Superior temporal gyrus (tissue), 1 donor: Measurements from ENCODE around the gene SCNN1A.

ENCODE experiments used
- DNase-seq: peaks from one replicate; pipeline ENCODE4 v3.0.0-alpha.2; 2016; ENCODE audit errors: extremely low spot score

Gene SCNN1A

DNA sequence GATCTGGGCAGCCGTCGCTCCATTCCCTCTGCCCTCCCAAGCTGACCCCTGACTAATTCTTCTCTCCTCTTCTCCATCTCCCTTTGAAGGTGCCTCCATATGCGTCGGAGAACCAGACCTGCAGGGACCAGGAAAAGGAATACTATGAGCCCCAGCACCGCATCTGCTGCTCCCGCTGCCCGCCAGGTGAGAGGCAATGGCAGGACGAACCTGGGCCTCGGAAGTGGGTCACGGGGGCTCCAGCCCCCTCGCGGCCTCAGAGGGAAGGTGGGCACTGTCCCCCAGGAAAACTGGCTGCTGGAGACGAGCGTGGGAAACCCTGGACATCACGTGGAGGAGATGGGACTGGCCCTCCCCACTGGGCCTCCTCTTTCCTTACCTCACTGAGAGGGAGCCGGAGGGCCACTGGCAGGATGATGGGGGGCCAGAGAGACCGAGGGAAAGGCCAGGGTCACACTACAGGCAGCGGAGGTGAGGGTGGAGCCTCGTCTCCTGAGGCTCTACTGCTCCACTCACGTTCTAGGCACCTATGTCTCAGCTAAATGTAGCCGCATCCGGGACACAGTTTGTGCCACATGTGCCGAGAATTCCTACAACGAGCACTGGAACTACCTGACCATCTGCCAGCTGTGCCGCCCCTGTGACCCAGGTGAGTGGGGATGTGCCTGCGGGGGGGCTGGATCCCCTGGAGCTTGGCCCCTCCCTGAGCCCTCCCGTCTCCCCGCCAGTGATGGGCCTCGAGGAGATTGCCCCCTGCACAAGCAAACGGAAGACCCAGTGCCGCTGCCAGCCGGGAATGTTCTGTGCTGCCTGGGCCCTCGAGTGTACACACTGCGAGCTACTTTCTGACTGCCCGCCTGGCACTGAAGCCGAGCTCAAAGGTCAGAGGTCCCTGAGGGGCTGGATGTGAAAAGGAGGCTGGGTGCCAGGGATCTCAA is 9.4 kb upstream of the SCNN1A start:
- DNase-seq, result no peak

DNA sequence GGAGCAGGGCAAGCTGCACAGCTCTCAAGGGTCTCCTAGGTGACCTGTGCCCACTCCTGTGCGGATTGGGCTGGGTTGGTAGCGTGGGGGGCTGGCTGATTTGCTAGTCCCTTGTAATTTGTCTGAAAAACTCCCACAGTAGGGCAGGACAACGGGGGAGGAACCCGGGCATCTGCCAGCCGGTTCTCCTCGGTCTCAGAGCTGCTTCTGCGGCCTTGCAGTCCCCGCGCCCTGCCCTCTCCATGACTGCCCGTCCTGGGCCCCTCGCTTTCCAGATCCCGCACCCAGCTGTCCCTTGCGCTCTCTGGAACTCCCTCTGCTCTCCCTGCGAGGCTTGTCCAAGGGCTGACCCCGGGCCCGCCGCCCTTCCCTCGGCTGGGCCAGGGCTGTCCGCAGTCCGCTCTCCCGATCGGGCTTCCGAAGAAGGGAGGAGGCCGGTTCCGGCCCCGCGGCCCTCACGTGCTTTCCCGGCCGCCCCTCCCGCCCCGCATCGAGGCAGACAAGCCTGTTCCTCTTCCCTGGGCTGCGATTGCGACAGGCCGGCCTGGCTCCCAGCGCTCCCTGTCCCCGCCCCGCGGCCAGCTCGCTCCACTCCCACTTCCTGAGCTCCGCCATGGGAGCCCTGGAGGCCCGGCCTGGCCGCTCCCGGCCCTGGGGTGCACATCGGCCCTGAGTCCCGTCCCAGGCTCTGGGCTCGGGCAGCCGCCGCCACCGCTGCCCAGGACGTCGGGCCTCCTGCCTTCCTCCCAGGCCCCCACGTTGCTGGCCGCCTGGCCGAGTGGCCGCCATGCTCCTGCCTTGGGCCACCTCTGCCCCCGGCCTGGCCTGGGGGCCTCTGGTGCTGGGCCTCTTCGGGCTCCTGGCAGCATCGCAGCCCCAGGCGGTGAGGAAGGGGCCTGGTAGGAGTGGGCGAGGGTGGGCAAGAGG is 8.5 kb upstream of the SCNN1A start, which contains the start of gene LTBR:
LTBR (plus strand) TSS at position 591 of the 927 bp plus-strand sequence; CDS start at position 788, 197 bp downstream.
- DNase-seq, result no peak

DNA sequence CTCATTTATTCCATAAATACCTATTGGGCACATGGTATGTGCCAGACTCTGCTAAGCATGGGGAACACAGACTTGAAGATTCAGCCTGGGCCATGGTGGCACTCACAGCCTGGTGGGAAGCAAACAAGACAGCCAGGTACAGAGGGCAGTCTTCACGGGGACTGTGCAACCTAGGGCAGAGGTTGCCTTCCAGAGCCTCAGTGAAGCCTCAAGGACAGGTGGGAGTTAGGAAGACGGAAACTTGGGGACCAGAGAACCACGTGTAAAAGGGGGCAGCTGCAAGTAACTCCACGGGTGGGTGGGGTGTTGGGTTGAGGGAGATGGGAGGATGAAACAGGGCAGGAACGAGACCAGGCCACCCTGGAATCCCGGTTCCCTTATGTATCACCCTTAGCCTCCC is 7.6 kb upstream of the SCNN1A start:
- DNase-seq, result no peak

DNA sequence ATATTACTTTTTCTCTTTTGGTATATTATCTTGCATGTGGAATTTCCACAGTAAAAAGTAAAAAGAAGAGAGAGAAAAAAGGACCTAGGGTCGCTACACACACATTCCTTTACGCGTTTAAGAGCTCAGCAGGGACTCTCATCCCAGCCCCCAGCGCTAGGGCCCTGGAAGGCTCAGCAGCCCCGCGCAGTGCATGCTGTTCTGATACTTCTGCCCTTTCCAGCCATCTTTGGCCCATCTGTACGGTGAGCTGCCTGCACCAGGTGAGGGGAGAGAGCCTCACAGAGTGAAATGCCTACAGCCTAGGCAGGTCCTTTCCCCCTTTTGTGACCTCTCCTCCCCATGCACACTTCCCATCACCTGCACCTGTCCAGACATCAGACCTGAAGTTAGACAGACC is 7.0 kb upstream of the SCNN1A start:
- no peak for DNase-seq

DNA sequence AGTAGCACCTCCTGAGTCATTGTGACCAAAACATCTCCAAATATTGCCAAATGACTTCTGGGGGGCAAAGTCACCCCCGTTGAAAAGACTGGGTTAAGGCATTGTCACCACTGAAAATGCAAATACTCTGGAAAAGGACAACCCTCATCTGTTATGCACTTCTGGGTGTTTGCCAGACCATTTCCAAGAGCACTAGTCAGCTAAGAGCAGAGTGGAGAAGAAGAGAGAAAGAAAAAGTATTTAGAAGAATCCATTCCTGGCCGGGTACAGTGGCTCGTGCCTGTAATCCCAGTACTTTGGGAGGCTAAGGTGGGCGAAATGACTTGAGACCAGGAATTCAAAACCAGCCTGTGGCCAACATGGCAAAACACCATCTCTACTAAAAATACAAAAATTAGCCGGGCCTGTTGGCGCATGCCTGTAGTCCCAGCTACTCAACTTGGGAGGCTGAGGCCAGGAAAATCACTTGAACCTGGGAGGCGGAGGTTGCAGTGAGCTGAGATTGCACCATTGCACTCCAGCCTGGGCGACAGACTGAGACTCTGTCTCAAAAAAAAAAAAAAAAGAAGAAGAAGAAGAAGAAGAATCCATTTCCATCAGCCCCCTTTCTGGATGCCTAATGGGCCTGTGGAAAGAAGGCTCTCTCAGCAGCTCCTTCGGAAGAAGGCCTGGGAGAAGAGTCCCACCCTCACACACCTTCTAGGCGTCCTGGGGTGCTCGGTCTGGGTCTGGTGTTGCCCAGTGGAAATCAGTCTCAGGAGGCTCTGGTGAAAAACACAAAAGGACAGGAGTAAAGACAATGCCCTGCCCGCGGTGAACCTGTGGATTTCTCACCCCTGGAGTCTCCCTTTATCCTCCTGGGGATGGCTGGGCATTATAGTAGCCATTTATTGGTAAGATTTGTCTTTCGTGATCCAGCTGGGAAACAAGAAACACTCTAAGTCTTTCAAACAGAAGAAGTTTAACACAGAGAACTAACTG is 5.1 kb upstream of the SCNN1A start:
- no peak for DNase-seq

DNA sequence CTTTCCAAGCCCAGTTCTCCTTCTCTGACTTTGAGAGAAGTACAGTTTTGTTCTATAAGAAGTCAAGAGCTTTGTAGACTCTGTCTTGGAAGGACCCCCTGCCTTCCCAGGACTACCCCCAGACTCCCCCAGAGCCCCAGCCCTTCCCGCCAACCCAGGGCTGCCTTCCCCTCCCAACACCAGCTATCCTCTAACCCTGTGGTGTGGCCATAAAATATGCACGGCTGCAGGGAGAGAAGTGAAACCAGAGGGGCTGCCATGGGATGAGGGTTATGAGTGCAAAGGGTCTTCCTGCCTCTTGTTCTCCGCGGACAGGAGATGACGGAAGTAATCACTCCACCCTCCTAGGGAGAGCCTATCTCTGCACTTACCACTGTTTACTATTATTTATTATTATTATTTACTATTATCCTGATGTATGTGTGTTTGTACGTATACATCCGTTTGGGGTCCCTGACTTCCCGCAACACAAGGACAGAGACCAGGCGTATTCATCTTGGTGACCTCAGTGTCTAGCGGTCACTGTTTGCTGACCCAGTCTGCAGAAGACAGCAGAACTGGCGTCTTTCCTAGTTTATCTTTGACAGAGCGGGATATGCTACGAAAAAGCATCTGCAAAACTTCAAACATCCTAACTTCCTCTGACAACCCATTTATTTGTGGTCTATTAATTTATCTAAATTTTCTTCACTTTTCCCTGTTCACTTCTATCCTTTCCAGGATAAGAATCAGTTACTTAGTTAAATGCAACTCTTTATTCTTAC is 3.5 kb upstream of the SCNN1A start:
- DNase-seq, result no peak

DNA sequence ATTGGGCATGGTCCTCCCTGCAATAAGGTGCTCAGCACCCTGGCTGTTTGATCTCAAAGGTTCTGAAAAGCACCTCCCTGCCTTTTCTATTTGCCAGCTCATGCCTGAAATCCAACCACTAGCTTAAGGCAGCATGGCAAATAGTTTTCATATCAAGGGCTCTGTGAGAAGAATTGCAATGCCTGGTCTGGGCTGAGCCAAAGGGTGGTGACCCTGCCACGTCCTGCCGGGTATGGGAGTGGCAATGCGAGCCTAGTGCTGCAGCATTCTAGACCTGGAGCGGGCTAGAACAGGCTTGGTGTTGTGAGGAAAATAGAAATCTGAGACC is 2.3 kb upstream of the SCNN1A start:
- no peak for DNase-seq

DNA sequence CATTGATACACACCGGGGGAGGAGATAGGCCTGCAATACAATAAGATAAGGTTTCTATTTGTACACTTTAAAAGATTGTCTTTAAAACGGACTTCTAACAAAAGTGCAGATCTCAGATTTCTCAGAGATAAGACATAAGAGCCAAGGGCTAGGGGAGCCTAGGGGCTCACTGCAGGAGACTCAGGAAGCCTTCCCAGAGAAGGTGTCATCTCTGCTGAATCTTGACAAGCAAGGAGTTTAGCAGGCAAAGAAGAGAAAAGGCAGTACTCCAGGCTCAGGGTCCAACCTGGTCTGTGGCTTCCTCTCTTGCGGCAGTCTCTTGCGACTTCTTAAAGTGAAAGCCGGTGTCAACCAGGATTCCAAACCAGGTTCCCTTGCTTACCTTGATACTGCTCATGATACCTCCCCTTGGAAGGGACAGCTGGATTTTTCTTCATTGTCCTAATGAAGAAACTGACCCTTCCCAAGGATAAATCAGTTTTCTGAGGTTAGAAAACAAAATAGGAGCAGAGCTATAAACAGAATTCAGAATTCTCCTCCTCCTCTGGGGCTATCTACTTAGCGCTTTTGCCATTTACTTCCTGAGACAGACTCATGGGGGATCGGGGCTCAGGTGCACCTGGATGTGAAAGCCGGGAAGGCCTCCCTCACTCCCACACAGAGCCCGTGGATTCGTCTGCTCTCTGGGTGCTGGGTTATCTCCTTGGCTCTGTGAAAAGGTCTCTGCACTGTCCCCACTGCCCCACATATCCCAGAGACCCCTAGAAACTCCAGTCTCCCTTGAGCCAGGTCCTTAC is 1.7 kb upstream of the SCNN1A start:
- no peak for DNase-seq

DNA sequence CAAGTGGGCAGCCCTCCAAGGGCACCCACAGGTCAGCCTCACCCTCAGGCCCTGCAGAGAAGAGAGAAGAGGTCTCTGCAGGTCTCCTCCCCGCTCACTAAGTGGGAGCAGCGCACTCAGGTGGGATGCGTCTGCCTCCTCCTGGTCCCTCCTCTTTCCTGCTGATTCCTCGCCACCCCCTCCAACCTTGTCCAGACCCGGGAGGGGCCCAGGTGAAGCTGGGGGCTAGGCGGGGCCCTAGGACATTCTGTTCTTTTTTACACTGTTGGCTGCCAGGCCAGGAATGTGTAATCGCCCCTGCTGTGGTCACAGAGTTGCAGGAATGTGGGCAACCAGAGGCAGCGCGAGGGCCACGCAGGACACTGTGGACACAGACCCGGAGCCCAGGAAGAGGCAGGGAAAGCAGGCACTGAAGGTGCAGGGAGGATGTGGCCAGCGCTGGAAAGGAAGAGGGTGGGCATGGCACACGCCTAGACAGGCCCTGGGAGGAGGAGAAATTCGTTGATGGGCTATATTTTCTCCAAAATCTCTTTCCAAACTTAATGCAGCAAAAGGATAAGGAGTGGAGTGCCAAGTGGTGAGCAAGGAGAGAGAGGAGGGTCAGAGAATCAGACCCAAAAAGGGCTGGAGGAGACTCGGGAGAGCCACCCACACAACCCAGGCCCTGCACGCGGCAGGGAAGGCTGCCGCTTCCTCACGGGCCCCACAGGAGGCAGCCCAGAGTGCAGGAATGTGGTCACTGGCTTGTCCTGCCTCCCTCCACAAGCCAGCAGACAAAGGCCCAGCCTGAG is 911 bp upstream of the SCNN1A start:
- DNase-seq, result no peak

DNA sequence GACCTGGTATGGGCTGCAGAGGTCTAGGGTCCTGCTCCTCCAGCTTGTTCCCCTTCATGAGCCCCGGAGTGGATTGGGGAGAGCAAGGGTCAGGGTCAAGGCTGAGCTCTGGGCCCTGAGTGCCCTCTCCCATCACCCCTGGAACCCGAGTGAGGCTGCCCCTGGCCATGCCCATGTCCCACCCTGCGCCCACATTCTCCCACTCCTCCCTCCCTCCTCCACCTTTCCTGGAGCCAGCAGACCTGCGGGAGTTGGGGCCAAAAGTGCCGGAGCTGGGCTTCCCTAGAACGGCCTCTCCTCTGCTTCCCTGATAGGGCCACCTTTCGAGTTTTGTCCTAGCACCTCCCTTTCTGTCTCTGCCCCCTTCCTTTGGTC is 590 bp downstream of the SCNN1A start:
- no peak for DNase-seq

DNA sequence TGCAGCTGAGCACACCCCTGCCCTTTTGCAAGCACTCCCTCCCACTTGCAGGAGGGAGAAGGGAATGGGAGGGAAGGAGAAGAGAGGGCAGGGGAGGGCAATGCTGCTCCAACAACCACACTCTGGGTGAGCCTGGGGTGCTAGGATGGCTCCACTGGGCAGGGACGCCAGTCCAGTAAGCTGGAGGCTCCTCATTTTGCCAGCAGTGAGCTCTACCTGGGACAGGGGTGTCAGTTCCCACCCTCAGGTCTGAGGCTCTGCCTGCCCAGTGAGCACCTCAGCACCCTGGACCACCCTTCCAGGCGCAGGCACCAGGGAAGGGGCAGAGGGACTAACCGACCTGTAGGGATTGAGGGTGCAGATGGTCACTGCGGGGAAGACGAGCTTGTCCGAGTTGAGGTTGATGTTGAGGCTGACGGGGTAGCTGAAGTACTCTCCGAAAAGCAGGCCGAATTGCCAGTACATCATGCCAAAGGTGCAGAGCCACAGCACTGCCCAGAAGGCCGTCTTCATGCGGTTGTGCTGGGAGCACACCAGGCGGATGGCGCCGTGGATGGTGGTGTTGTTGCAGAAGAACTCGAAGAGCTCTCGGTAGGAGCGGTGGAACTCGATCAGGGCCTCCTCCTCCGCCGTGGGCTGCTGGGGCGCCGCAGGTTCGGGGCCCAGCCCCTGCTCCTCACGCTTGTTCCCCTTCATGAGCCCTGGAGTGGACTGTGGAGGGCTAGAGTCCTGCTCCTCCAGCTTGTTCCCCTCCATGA is 1.2 kb downstream of the SCNN1A start:
- no peak for DNase-seq

DNA sequence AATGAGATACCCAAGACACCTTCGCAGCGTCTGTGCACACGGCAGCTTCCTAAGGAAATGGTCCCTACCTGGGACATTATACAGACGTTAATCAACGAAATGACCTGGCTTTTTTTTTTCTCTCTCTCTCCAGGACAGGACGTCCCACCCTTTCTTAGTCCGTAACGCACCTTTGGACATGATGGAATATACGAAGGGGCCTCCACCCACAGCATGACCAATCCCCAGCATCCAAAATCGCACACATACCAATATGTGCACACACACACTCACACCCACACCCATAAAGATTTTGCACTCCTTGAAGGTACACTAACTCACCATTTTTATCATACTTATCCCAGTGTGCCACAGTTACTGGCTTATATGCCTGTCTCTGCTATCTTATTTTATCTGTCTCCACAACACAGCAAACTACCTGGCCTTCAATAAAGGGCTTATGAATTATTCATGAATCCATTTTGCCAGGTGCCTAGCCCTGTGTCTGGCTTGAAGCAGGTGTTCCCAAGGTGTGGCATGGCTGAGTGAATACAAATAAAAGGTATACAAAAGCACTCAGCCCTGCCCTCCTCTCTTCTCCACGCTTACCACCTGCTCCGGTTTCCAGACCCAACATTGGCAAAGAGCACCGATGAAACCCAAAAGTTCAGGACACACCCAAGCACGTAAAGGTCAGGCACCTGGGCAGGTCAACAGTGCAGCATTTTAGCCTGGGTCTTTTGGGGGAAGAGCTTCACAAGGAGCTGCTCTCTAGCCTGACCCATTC is 2.2 kb downstream of the SCNN1A start:
- DNase-seq, result no peak

DNA sequence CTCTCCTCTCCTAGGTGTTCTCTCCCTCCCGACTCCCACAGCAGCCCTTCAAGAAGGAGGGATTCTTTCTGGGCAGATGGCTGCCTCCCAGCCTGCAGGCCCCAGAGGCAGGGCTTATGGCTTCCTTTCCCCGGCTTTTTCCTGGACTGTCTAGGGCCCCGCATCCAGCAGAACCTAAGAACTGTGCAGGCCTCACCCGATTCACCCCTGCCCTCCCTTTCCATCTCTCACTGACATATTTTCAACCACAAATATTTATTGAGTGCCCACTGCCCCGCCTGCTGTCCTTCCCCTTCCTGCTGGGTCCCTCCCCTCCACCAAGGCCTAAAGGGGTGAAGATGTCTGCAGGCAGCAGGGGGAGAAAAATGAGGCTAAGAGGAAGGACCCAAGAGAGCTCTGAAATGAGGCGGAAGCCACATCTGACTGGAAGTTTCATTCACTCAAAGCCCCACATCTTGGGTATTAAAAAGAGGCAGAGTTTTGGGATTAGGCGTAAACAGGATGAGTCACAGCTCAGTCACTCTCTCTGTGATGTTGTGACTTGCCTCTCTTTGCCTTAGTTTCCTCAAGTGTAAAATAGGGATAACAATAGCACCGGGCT is 2.9 kb downstream of the SCNN1A start:
- DNase-seq, result no peak

DNA sequence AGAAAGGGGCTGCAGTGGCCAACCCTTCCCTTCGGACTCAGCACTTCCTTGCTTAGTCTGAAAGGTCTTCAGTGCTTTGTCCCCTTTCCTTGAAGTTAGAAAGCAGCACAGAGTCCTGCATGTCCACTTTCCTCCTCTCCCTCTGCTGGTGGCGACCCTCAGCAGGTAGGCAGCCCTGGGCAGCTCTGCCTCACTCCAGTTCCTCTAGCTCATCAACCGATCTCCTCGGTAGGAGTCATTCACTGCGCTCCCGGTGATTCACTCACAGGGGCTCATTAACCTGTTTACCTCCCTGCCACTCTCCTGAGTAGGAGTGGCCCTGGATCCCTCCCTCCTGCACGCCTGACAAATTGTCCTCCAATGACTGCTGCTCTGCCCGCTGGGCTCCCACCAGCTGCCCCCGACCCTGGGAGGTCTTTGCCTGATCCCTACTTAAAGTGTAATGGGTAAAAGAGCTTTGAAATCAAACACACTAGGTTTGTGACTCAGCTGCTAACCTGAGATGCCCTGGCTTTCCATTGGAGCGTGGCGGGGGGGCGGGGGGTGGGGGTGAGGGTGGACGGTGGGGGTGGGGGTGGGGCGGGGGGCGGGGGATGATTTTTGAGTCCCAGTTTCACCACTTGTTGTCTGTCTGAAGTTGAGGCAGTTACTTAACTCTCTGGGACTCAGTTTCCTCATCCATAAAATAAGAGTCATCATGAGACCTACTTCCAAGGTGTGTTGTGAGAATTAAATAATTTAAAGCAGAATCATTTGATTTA is 4.2 kb downstream of the SCNN1A start:
- no peak for DNase-seq

DNA sequence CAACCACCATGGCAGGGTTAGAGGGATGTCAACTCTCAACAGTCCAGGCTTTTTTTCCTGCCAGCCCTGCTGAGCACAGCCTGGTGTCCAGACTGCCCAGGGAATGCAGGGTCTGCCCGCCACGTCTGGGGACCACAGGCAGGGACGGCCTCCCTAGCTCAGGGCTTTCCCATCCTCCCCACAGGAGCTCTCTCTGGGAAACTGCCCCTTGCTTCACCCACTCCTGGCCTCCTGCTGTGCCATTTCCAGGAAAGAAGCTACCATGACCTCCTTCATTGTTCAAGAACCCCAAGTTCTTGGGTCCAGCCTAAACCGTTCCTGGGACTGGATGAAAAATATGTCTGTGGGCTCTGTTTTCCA is 4.8 kb downstream of the SCNN1A start:
- DNase-seq, result no peak

DNA sequence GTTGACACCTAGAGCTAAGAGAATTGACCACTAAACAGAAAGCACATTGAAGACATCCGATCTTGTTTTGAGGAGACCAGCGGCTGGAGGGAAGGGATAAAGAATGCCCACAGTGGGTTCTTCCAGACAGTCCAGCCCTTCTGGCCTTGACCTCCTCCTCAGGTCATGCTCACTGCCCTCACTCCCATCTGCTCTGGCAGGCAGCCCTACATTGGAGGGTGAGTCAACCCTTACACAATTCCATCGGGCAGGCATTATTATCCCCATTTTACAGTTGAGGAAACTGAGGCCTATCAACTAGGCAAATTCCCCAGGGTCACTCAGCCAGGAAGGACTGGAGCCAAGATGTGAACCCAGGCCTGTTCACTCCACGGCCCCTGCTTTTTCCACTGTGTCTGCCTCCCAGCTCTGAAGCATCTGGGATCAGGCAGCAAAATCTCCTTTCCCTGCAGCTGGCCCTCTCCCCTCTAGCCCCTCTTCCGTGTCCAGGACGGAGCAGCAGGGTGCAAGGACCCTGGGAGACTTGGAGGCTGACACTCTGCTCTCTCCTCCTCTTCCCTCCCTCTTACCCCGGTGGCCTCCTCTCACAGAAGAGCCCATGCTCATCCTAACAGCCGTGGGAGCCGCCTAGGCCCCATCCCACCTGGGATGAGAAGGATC is 5.3 kb downstream of the SCNN1A start:
- DNase-seq, result no peak
